HG03025 (cell line): ENCODE data around the gene OR6B2.

ENCODE experiments used
- ATAC-seq: cut with Tn5 transposase; IDR thresholded peaks from one replicate; pipeline ENCODE4 v1.9.1; 2021; ENCODE audit warnings: mild to moderate bottlenecking, moderate library complexity; ENCODE audit not compliant: unreplicated experiment, low FRiP score

OR6B2 gene

GRCh38 chr2:240042740-240043139 is 12.5 kb upstream of the OR6B2 start:
- ATAC-seq, result no peak

- no peak for ATAC-seq
Measured at GRCh38 chr2:240041363-240041762, 11.1 kb upstream of the OR6B2 start.

GRCh38 chr2:240037358-240037757 is 7.1 kb upstream of the OR6B2 start:
- no peak for ATAC-seq

- ATAC-seq, result no peak
Measured at GRCh38 chr2:240033330-240033678, 3.1 kb upstream of the OR6B2 start.

GRCh38 chr2:240032406-240033329 is 2.4 kb upstream of the OR6B2 start:
- ATAC-seq, result no peak

GRCh38 chr2:240024766-240025165 is 5.5 kb downstream of the OR6B2 start:
- peak; percentile 19 for ATAC-seq

- no peak for ATAC-seq
Measured at GRCh38 chr2:240023792-240024191, 6.4 kb downstream of the OR6B2 start.

- ATAC-seq, result no peak
Measured at GRCh38 chr2:240021488-240022104, 8.6 kb downstream of the OR6B2 start.

GRCh38 chr2:240018071-240018750 is 12.0 kb downstream of the OR6B2 start:
- no peak for ATAC-seq

- ATAC-seq, result no peak
Measured at GRCh38 chr2:240014327-240014726, 15.9 kb downstream of the OR6B2 start.

- ATAC-seq, result no peak
Measured at GRCh38 chr2:240013343-240013742, 16.9 kb downstream of the OR6B2 start.

- no peak for ATAC-seq
Measured at GRCh38 chr2:240002983-240003382, 27.2 kb downstream of the OR6B2 start.

- ATAC-seq, result no peak
Measured at GRCh38 chr2:240000671-240001070, 29.6 kb downstream of the OR6B2 start.

- ATAC-seq, result no peak
Measured at GRCh38 chr2:239997686-239998409, 32.4 kb downstream of the OR6B2 start.

- no peak for ATAC-seq
Measured at GRCh38 chr2:239994086-239994485, 36.1 kb downstream of the OR6B2 start.

- ATAC-seq, result no peak
Measured at GRCh38 chr2:239993291-239993690, 36.9 kb downstream of the OR6B2 start.

GRCh38 chr2:239991689-239992314 is 38.4 kb downstream of the OR6B2 start:
- no peak for ATAC-seq

- ATAC-seq, result no peak
Measured at GRCh38 chr2:239990966-239991365, 39.3 kb downstream of the OR6B2 start.

GRCh38 chr2:239985356-239985755 is 44.9 kb downstream of the OR6B2 start:
- no peak for ATAC-seq

GRCh38 chr2:239984421-239985194 is 45.6 kb downstream of the OR6B2 start:
- ATAC-seq, result no peak
